IMR-90 (cell line): ENCODE measurements around the gene STAM. TPM values are rescaled to one million over a fixed set of nuclear protein-coding genes. Genes with fewer than 3 reads are reported as not detected.

Experiments
- ATAC-seq: fragments of 200-7000 bp; cut with Tn5 transposase; 2 replicates; pipeline ENCODE4 v1.9.1; 2020; ENCODE audit warnings: low read depth, mild to moderate bottlenecking, moderate library complexity
- BruUV-seq: library from RNA; stranded (reverse); fragments of 400-500 nt; replicated peaks from 2 replicates; lab custom pipeline; 2021; lab: Mats Ljungman, UMichigan
- CTCF ChIA-PET: fragments of 300-600 bp; formaldehyde crosslinking; extraction: SDS; loops from one replicate; lab custom pipeline; 2021; ENCODE audit warnings: antibody characterized with exemption; lab: Yijun Ruan, JAX
- POLR2A ChIA-PET: fragments of 300-600 bp; sonication (Branson Sonifier 250); formaldehyde crosslinking; loops from one replicate; lab custom pipeline; 2022; ENCODE audit warnings: antibody characterized with exemption; ENCODE audit not compliant: unreplicated experiment; lab: Charles Lee
- DNase-seq: peaks from one replicate; pipeline ENCODE4 v3.0.0; 2013
- H2AFZ ChIP-seq: replicated peaks from 2 replicates; pipeline ENCODE3; 2013; ENCODE audit warnings: low read length, mild to moderate bottlenecking; ENCODE audit not compliant: poor library complexity
- H2AK5ac ChIP-seq: 2 replicates; pipeline ENCODE4 v1.6.1; 2013; ENCODE audit warnings: low read depth, low read length, inconsistent platforms
- H2AK9ac ChIP-seq: replicated peaks from 2 replicates; pipeline ENCODE3; 2013; ENCODE audit warnings: mild to moderate bottlenecking, low read depth, low read length, moderate library complexity; ENCODE audit not compliant: poor library complexity
- H2BK120ac ChIP-seq: 2 replicates; pipeline ENCODE4 v1.6.1; 2013; ENCODE audit warnings: low read depth, low read length, inconsistent platforms
- H2BK15ac ChIP-seq: 3 replicates; pipeline ENCODE4 v1.6.1; 2013; ENCODE audit warnings: low read depth, low read length, inconsistent platforms
- H2BK20ac ChIP-seq: 2 replicates; pipeline ENCODE4 v1.6.1; 2013; ENCODE audit warnings: low read depth, mild to moderate bottlenecking, inconsistent platforms, low read length, moderate library complexity
- H2BK5ac ChIP-seq: 2 replicates; pipeline ENCODE4 v1.6.1; 2013; ENCODE audit warnings: mild to moderate bottlenecking, low read depth, low read length, inconsistent platforms; ENCODE audit not compliant: poor library complexity, severe bottlenecking
- H3K14ac ChIP-seq: replicated peaks from 2 replicates; pipeline ENCODE4 v1.6.1; 2013; ENCODE audit warnings: low read depth, low read length, inconsistent platforms
- H3K18ac ChIP-seq: 2 replicates; pipeline ENCODE4 v1.6.1; 2013; ENCODE audit warnings: low read depth, low read length, control low read depth
- H3K23ac ChIP-seq: 2 replicates; pipeline ENCODE4 v1.6.1; 2013; ENCODE audit warnings: low read depth, low read length, inconsistent platforms
- H3K27ac ChIP-seq: 2 replicates; pipeline ENCODE4 v1.5.1; 2013; ENCODE audit warnings: mild to moderate bottlenecking, control low read depth, low read length; ENCODE audit not compliant: insufficient read depth
- H3K27me3 ChIP-seq: 2 replicates; pipeline ENCODE4 v1.6.1; 2013; ENCODE audit warnings: low read length; ENCODE audit not compliant: control insufficient read depth, insufficient read depth
- H3K36me3 ChIP-seq: 2 replicates; pipeline ENCODE4 v1.6.1; 2013; ENCODE audit warnings: low read length, mixed read lengths; ENCODE audit not compliant: control insufficient read depth, insufficient read depth
- H3K4ac ChIP-seq: 2 replicates; pipeline ENCODE4 v1.6.1; 2013; ENCODE audit warnings: low read depth, low read length, inconsistent platforms
- H3K4me1 ChIP-seq: 2 replicates; pipeline ENCODE4 v1.6.1; 2013; ENCODE audit warnings: low read length, mixed read lengths; ENCODE audit not compliant: control insufficient read depth, insufficient read depth
- H3K4me2 ChIP-seq: 2 replicates; pipeline ENCODE4 v1.6.1; 2013; ENCODE audit warnings: low read depth, mild to moderate bottlenecking, control low read depth, low read length, moderate library complexity
- H3K4me3 ChIP-seq: 2 replicates; pipeline ENCODE4 v1.5.1; 2013; ENCODE audit warnings: low read depth, mild to moderate bottlenecking, control low read depth, low read length, moderate library complexity; ENCODE audit not compliant: insufficient read depth
- H3K56ac ChIP-seq: 2 replicates; pipeline ENCODE4 v1.6.1; 2013; ENCODE audit warnings: low read length, inconsistent platforms; ENCODE audit not compliant: insufficient read depth; ENCODE audit errors: extremely low read depth
- H3K79me1 ChIP-seq, 2 experiments: 2 replicates each; pipeline ENCODE4 v1.6.1; 2013; ENCODE audit warnings: low read length in 2 of 2, inconsistent platforms in 1 of 2, low read depth in 1 of 2
- H3K9ac ChIP-seq: 2 replicates; pipeline ENCODE4 v1.6.1; 2013; ENCODE audit warnings: low read depth, low read length, control low read depth
- H3K9me1 ChIP-seq: 2 replicates; pipeline ENCODE4 v1.6.1; 2013; ENCODE audit warnings: low read length, inconsistent platforms; ENCODE audit not compliant: insufficient read depth
- H3K9me3 ChIP-seq: 2 replicates; pipeline ENCODE4 v1.6.1; 2013; ENCODE audit warnings: low read length; ENCODE audit not compliant: control insufficient read depth, insufficient read depth
- H4K20me1 ChIP-seq: 2 replicates; pipeline ENCODE4 v1.6.1; 2013; ENCODE audit warnings: low read length, inconsistent platforms; ENCODE audit not compliant: insufficient read depth
- H4K5ac ChIP-seq: 2 replicates; pipeline ENCODE4 v1.6.1; 2013; ENCODE audit warnings: mild to moderate bottlenecking, low read depth, low read length, control low read depth
- H4K8ac ChIP-seq, 2 experiments: 2 replicates each; pipeline ENCODE4 v1.6.1; 2013; ENCODE audit warnings: low read depth in 2 of 2, low read length in 2 of 2, control low read depth in 1 of 2, inconsistent platforms in 1 of 2
- H4K91ac ChIP-seq: 2 replicates; pipeline ENCODE4 v1.6.1; 2013; ENCODE audit warnings: low read depth, low read length, inconsistent platforms; ENCODE audit not compliant: insufficient read depth
- BHLHE40 ChIP-seq: fragments of 150-350 bp; IDR thresholded peaks from 2 replicates; pipeline ENCODE4 v1.6.1; 2016; ENCODE audit warnings: mild to moderate bottlenecking, low read depth, low read length
- CHD1 ChIP-seq: IDR thresholded peaks from 2 replicates; pipeline ENCODE4 v1.6.1; 2012; ENCODE audit warnings: low read depth, low read length, improper control_type of control experiment
- CTCF ChIP-seq: conservative IDR thresholded peaks from 2 replicates; pipeline ENCODE4 v1.5.1; 2012; ENCODE audit warnings: mild to moderate bottlenecking, low read depth, low read length, improper control_type of control experiment
- ELK1 ChIP-seq: fragments of 150-350 bp; IDR thresholded peaks from 2 replicates; pipeline ENCODE4 v1.6.1; 2016; ENCODE audit warnings: low read depth, mild to moderate bottlenecking, low read length, moderate library complexity, borderline replicate concordance
- MAFK ChIP-seq: IDR thresholded peaks from 2 replicates; pipeline ENCODE4 v1.6.1; 2012; ENCODE audit warnings: low read depth, low read length, improper control_type of control experiment
- MAZ ChIP-seq: IDR thresholded peaks from 2 replicates; pipeline ENCODE4 v1.6.1; 2012; ENCODE audit warnings: low read depth, mild to moderate bottlenecking, low read length, improper control_type of control experiment, moderate library complexity, borderline replicate concordance
- MXI1 ChIP-seq: IDR thresholded peaks from 2 replicates; pipeline ENCODE4 v1.6.1; 2012; ENCODE audit warnings: low read depth, mild to moderate bottlenecking, low read length, moderate library complexity, borderline replicate concordance
- NFE2L2 ChIP-seq: fragments of 150-350 bp; IDR thresholded peaks from 2 replicates; pipeline ENCODE4 v1.6.1; 2016; ENCODE audit warnings: low read depth, mild to moderate bottlenecking, low read length
- POLR2A ChIP-seq: IDR thresholded peaks from 2 replicates; pipeline ENCODE4 v1.6.1; 2012; ENCODE audit warnings: mild to moderate bottlenecking, low read depth, low read length
- RAD21 ChIP-seq: IDR thresholded peaks from 2 replicates; pipeline ENCODE4 v1.6.1; 2012; ENCODE audit warnings: low read length, improper control_type of control experiment
- RFX5 ChIP-seq: IDR thresholded peaks from 2 replicates; pipeline ENCODE4 v1.8.0; 2012; ENCODE audit warnings: low read depth, mild to moderate bottlenecking, low read length, moderate library complexity
- SMC3 ChIP-seq: fragments of 150-350 bp; IDR thresholded peaks from 2 replicates; pipeline ENCODE4 v1.6.1; 2016; ENCODE audit warnings: low read depth, mild to moderate bottlenecking, antibody characterized with exemption, low read length, moderate library complexity
- WGBS, 2 experiments: methylation state at CpG; one replicate each; pipeline versions ENCODE4 v1.1.5 to v1.1.7; 2013; ENCODE audit warnings: missing lambda C conversion rate in 2 of 2; ENCODE audit not compliant: insufficient read length in 1 of 2; ENCODE audit errors: extremely low coverage in 2 of 2; 5-methylcytosine and 5-hydroxymethylcytosine counted together
- dilution Hi-C: fragments of 300-500 bp; cut with HindIII; formaldehyde crosslinking; loops from one replicate; pipeline ENCODE4 v1.14.3; 2018; ENCODE audit warnings: low sequenced_read_pairs; ENCODE audit not compliant: unreplicated experiment
- in situ Hi-C: fragments of 300-500 bp; cut with MboI; formaldehyde crosslinking; loops from 3 replicates; pipeline ENCODE4 v1.14.3; 2019; ENCODE audit warnings: low sequenced_read_pairs, inconsistent platforms, mixed read lengths
- intact Hi-C: fragments of 100-400 bp; cut with micrococcal nuclease; formaldehyde crosslinking; loops from 2 replicates; pipeline ENCODE4 v1.10.0; 2022
- polyA plus RNA-seq, 3 experiments: library from polyadenylated mRNA; depleted of rRNA; stranded (reverse); fragments of >200 nt; gene quantifications; 2 replicates each; pipeline ENCODE4 v1.2.3, GENCODE V29; 2012; ENCODE audit warnings: low replicate concordance in 1 of 3
- total RNA-seq: library from RNA; depleted of rRNA; stranded (reverse); fragments of >200 nt; gene quantifications from 2 replicates; pipeline ENCODE4 v1.2.3, GENCODE V29; 2012
- TF ChIP-seq, protein P1 (sequence below): fragments of 150-350 bp; IDR thresholded peaks from 2 replicates; pipeline ENCODE4 v1.6.1; 2017; ENCODE audit warnings: mild to moderate bottlenecking, antibody characterized with exemption, low read length, low read depth

STAM gene
- total and polyA plus RNA-seq, 2 of the 4 experiments (the other 2 are of a cell fraction): 22.9 to 23.3 TPM

DNA sequence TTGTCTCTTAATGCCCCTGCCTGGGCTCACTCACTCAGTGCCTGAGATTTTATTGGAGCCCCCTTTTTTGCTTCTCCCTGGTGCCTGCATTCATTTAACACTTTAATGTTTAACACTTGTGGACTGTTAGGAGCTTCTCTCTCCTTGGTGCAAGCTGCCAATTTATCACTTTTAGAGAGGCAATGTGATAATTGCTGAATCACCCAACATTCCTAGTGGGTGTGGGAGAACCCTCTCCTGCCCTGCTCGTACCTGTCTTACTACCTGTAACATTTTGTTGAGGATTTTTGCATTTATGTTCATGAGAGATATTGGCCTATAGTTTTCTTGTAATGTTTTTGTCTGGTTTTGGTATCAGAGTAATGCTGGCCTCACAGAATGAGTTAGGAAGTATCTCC, 13.2 kb downstream of the STAM start:
- H3K4me2 ChIP-seq: no peak overlapping the region
- peaks cover 3% of the 10 kb centered on the region; the same call in 1 of the 2 replicates for H3K9me1 ChIP-seq
- intact Hi-C loops (no loop called here), dilution Hi-C loops (no loop called here), in situ Hi-C loops (no loop called here)
- H3K14ac ChIP-seq: no peak overlapping the region
- H3K27me3 ChIP-seq: no peaks in the 10 kb centered on the region
- no peak overlapping the region for H3K56ac ChIP-seq
- H3K79me1 ChIP-seq: peaks cover 14 to 59% of the 10 kb centered on the region in 2 experiments
- no peak overlapping the region for H3K4me3 ChIP-seq
- no peak overlapping the region for H3K4ac ChIP-seq
- H2AK9ac ChIP-seq: no peak overlapping the region
- no peak overlapping the region for H3K23ac ChIP-seq
- no TSS peak for BruUV-seq
- peaks cover 7% of the 10 kb centered on the region; the same call in 1 of the 2 replicates for H3K36me3 ChIP-seq
- no peak overlapping the region for H4K5ac ChIP-seq
- no peak overlapping the region for H3K27ac ChIP-seq
- CTCF ChIA-PET: no interaction called here
- no peak overlapping the region for H3K18ac ChIP-seq
- H3K4me1 ChIP-seq: peaks cover 3% of the 10 kb centered on the region; the same call in 1 of the 2 replicates
- H3K9ac ChIP-seq: no peak overlapping the region
- peaks cover 27% of the 10 kb centered on the region; the same call in 1 of the 2 replicates for H4K20me1 ChIP-seq
- no peak overlapping the region for H2BK5ac ChIP-seq
- WGBS, 2 experiments: no CpG with 5 or more reads among the region's 1 CpG
- no peak for ATAC-seq
- H4K91ac ChIP-seq: no peak overlapping the region
- H2BK20ac ChIP-seq: no peak overlapping the region
- no peaks in the 10 kb centered on the region for H3K9me3 ChIP-seq
- no peak for TF ChIP-seq SMC3
- TF ChIP-seq, protein P1, sequence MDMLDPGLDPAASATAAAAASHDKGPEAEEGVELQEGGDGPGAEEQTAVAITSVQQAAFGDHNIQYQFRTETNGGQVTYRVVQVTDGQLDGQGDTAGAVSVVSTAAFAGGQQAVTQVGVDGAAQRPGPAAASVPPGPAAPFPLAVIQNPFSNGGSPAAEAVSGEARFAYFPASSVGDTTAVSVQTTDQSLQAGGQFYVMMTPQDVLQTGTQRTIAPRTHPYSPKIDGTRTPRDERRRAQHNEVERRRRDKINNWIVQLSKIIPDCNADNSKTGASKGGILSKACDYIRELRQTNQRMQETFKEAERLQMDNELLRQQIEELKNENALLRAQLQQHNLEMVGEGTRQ: no peak
- TF ChIP-seq MAFK: no peak
- no peak for TF ChIP-seq NFE2L2
- no peak for TF ChIP-seq POLR2A
- TF ChIP-seq MAZ: no peak
- no peak for TF ChIP-seq CHD1
- TF ChIP-seq RAD21: no peak
- no peak for TF ChIP-seq RFX5
- no peak for TF ChIP-seq ELK1
- TF ChIP-seq BHLHE40: no peak
- no peak for TF ChIP-seq MXI1
- TF ChIP-seq CTCF: no peak
- POLR2A ChIA-PET: no interaction called here
- H2AFZ ChIP-seq: no peak overlapping the region
- DNase-seq: no peak
- no peak overlapping the region for H2AK5ac ChIP-seq
- no peak overlapping the region for H2BK15ac ChIP-seq
- H2BK120ac ChIP-seq: no peak overlapping the region
- no peak overlapping the region for H4K8ac ChIP-seq
